8988T (cell line): ENCODE data around the gene SIGLEC14.
A peak's percentile ranks its signal among the peaks of the same experiment; 100 is the strongest.

ENCODE experiments used
- DNase-seq: peaks from one replicate; pipeline ENCODE4 v3.0.0; 2011

Gene SIGLEC14

DNA sequence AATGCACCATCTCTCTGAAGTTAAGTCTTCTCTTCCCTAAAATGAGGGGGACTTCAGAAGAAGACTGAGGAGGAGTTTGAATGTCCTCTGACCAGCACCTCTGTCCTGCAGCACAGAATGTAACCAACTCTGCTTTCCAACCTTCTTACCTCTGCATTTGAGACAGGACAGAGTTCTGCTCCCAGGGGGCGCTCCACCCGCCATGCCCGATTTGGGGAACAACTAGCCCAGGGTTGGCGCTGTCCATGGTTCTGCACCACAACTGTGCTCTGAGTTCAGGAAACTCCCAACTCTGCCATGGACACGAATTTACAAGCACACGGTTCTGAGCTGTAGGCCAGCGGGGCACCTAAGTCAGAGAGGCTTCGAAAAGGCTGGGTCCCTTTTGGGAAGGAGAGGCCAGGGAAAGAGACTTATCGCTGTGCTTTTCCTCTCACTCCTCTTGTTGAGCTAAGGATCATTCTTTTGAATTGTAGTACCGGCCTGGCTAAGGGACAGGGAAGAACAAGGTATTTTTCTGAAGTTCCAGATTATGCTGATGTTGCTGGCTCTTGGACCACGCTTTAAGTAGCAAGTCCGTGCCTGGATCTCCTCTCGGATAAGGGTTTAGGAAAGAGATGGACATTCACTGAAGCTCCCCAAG is 38.6 kb downstream of the SIGLEC14 start:
- no peak for DNase-seq

DNA sequence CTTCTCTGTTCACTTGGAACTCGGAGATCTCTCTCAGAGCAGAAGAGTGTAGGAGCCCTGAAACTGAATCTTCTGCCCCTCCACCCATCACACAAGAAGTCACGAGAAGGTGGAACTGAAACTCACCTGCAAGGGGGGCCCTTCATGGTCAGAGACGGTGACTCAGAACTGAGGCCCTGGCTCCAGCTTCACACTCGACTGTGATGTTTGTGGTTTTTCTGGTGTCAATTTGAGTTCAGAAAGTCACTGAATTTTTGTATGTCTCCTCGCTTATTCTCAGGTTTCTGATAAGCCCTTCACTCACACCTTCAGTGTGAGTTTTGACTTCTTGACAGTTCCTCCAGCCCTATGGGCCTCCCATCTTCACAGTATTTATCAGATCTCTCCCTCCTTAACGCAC is 39.5 kb downstream of the SIGLEC14 start:
- no peak for DNase-seq

DNA sequence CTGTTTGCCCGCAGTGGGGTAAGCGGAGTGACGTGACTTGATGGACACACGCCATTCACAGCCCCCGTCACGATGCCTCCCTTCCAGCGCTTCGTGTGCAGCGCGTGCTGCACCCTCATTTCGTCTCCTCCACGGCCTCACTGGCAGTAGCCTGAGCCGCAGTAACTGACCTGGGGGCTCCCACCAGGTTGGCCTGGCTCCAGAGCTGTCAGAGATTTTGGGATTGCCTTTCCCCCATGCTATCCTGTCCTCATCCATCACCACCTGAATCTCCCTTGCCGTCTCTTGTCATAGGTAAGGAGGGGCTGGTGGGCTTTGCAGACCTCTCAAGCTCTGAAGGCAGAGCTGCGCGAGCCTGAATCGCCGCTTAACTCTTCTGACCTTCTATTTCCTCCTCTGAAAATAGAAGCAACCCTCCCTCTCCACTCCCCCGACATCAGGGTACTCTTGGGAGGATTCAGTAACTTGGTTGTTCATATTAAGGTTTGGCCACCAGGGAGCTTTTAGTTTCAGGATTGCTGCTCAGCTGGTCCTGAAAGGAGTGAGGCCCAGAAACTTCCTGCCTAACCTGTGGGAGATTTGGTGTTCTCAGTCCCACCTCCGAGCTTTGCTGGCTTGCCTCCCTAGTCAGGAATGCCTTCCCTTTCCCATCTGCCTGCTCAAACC is 44.3 kb downstream of the SIGLEC14 start:
- DNase-seq = no peak

DNA sequence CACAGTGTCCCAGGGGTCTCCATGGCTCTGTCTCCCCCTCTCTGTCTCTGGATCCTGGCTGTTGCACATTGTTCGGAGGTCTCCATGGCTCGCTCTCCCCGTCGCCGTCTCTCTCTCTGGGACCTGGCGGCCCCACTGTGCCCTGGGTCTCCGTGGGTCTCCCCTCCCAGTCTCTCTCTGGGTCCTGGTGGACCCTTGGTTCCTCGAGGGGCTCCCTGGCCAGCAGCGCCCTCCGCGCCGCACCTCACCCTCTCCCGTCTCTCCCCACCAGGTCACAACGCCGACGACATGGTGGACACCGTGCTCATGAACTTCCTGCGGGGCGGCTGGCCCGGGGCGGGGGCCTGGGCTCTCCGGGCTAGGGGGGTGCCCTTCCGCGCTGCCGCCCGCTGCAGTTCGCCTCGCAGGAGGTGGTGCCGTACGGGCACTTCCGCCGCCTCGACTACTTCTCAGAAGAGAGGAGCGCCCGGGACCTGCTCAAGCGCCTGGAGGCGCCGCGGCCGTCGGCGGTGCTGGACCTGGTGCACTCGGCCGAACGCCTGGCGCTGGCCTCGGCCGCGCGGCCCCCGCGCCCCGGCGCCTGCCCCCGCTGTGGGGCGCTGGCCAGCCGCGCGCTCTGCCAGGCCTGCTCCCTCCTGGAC is 45.6 kb downstream of the SIGLEC14 start:
- no peak for DNase-seq

DNA sequence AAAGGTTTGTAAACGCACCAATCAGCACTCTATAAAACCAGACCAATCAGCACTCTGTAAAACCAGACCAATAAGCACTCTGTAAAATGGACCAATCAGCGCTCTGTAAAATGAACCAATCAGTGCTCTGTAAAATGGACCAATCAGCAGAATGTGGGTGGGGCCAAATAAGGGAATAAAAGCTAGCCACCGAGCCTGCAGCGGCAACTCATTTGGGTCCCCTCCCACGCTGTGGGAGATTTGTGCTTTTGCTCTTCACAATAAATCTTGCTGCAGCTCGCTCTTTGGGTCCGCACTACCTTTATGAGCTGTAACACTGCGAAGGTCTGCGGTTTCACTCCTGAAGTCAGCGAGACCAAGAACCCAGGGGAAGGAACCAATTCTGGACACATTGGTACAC is 47.5 kb downstream of the SIGLEC14 start:
- DNase-seq = no peak

DNA sequence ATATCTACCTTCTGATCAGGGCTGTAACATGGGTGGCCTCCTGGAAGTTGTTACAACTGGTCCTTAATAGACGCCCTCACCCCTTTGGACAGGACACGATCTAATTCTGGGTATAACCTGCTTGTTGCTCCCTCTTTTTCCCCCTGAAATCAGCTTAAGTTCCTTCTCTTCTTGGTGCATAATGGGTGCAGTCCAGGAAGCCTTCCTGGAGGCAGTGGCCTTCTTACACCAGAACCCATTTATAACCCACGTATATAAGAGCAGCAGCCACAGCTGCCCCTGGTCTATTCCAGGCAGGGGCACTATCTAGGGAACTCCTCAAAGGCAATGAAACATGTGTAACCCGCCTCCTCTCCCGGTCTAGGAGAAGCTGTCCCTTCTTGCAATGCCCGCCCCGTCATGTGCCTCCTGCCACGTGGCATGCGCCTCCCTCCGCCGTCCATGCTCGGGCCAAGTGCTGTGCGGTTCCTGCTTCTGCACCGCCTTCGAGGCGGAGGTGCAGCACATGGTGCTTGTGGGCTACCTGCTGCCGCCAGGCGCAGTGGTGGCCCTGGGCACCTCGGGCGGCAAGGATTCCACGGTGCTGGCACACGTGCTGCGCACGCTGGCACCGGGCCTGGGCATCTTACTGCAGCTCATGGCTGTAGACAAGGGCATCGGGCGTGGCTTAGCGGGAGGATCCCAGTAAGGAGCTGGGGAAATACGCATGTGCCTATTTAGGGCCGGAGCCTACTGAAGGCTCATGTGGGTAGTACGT is 48.3 kb downstream of the SIGLEC14 start:
- no peak for DNase-seq

DNA sequence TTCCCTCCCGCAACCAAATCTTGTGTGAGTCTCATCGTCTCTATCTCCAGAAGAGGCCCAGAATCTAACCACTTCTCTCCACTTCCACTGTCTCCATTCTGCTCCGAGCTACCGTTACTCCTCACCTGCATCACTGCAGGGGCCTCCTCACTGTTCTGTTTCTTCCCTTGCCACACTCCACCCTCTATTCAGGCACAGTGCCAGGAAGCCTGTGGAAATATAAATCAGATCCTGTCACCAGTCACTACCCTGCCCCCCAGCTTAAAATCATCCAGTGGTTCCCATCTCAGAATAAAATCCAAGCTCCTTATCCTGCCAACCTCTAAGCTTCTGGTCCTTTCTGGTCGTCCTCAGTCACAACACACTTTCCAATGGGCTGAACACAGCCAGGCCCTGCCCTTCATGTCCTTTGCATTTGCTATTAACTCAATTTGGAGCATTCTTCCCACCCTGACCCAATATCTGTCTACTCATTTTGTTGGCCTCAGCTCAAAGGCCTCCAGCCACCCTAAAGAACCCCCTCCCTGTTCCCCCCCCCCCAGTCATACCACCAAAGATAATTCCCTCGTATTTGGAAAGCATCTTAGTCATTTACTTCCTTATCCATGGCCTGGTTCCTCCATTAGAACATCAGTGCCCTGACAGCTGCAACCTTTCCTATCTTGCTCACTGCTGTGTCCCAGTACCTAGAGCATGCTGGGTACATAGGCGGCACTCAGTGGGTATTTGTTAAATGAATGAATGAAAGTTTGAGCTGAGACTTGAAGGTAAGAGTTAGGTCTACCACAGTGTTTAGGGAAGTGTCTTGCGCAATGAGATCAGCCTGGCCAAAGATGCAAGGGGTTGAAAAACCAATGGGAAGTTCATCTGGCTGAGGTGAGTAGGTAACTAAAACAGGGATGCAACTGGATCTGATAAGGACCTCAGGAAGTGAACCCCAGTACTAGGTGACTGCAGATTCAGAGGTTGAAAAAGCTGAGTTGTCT is 51.1 kb downstream of the SIGLEC14 start:
- no peak for DNase-seq

DNA sequence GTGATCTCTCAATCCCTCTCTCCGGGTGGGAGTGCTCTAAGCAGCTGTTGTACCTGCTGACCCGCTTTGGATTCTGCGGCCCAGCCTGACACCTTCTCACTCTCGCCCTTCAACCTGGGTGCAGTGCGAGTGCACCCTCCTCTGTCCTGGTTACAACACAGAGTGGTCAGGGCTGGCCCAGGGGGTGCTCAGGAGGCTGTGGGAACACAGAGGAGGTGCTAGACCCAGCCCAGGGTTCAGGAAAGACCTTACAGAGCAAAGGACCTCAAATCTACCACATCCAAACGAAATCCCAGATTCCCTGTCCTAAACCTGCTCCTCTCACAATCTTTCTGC is 51.9 kb downstream of the SIGLEC14 start:
- no peak for DNase-seq

DNA sequence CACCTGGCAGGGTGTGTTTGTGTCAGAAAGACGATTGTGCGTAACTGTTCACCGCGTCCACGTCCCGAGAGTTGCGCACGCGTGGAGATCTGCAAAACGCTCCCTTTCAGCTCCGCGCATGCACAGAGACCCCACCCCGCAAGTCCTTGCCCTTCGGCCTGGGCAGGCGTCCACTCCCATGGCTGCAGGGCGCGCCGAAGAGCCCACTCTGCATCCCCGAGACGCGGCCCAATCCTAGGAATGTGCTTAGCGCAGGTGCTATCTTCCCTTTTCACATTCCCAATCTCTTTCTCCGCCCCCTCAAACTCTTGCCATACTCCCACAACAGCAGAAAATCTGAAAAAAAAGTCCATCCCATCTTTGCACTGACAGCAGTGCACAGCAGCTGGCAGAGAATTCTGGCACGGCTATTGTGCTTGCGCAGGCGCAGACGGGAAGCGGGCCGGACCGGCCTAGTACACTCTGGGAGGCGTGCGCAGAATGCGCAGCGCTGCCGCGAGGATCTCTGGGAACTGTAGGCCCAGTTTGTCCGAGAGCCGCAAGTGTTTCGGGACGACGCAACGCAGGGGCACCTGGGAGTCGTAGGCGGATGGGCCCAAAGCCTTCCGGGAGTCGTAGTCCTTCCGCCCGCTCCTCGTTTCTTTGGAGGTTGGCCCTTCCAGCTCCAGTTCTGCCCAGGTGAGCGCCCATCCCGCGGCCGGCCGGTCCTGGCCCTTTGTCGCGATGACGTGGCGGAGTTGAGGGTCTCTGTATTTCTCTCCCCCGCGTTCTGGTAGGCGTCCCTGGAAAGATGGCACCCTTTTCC is 52.5 kb downstream of the SIGLEC14 start:
- peak; percentile 74 for DNase-seq

DNA sequence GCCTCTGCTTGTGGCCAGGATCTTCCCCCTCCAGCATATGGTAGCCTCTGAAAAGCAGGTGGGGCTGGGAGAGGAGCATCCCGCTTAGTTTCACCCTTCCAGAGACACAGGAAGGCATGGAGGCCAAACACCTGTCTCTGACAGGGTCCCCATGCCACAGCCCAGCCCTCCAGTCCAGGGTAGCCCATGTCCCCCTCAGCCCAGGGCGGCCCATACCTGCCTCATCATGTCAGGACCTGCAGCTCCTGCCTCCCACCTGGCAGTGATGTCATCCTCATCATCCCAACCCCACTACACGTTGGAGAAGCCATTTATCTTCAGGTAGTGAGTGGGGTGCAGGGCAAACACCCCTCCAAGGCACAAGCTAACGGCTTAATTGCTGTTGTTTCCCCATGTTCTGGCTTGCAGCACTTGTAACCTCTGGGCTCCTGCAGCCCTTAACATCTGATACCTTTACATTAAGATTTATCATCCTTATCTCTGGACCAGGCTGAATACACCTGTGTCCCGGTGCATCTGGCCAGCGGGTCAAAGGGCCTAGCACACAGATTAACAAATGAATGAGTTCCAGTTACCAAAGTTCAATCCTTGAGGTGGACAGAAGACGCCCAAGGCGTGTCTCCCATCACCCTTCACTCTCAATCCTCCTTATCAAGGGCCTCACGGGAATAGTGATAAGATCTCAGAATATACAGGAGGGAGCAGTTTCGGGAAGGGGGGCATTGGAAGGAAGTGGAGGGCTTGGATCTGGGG is 53.3 kb downstream of the SIGLEC14 start:
- DNase-seq = no peak
